Lower lobe of right lung (tissue), 2 donors: ENCODE measurements around the gene VPS41. TPM values are rescaled to one million over a fixed set of nuclear protein-coding genes. Genes with fewer than 3 reads are reported as not detected.

Experiments
- ATAC-seq, 2 donors: fragments of 200-7000 bp; cut with Tn5 transposase; one replicate each; pipeline ENCODE4 v1.9.1; 2020 to 2022; ENCODE audit warnings: mild to moderate bottlenecking in 2 of 2, moderate library complexity in 2 of 2
- DNase-seq: peaks from one replicate; pipeline ENCODE4 v3.0.0-alpha.2; 2020
- H3K27ac ChIP-seq: fragments of 200-600 bp; one replicate; pipeline ENCODE4 v1.8.0; 2022
- H3K27me3 ChIP-seq: fragments of 200-600 bp; one replicate; pipeline ENCODE4 v1.8.0; 2022; ENCODE audit warnings: low read depth
- H3K36me3 ChIP-seq: fragments of 200-600 bp; one replicate; pipeline ENCODE4 v1.8.0; 2022; ENCODE audit warnings: mild to moderate bottlenecking
- H3K4me1 ChIP-seq: fragments of 200-600 bp; one replicate; pipeline ENCODE4 v1.8.0; 2022
- H3K4me3 ChIP-seq: fragments of 200-600 bp; one replicate; pipeline ENCODE4 v1.8.0; 2022; ENCODE audit warnings: mild to moderate bottlenecking
- H3K9me3 ChIP-seq: fragments of 200-600 bp; one replicate; pipeline ENCODE4 v1.8.0; 2022
- CTCF ChIP-seq: fragments of 200-600 bp; IDR thresholded peaks from one replicate; pipeline ENCODE4 v1.8.0; 2022; ENCODE audit warnings: antibody characterized with exemption, mild to moderate bottlenecking
- intact Hi-C: fragments of 100-400 bp; cut with DNase I; formaldehyde crosslinking; loops from one replicate; pipeline ENCODE4 v1.11.0; 2022
- total RNA-seq: library from RNA; stranded (reverse); fragmentation: NEBNext Ultra II Directional; extraction: Animal tissue kit (Norgen Biotek cat#: 25700); gene quantifications from one replicate; pipeline ENCODE4 v1.2.1, GENCODE V29; 2021
- donor health status: DM: no; HTN: yes; CAD: no; lungs with severe emphysema.

VPS41 gene
- total RNA-seq, 1 donor from 2014 or later, result 103 TPM

DNA sequence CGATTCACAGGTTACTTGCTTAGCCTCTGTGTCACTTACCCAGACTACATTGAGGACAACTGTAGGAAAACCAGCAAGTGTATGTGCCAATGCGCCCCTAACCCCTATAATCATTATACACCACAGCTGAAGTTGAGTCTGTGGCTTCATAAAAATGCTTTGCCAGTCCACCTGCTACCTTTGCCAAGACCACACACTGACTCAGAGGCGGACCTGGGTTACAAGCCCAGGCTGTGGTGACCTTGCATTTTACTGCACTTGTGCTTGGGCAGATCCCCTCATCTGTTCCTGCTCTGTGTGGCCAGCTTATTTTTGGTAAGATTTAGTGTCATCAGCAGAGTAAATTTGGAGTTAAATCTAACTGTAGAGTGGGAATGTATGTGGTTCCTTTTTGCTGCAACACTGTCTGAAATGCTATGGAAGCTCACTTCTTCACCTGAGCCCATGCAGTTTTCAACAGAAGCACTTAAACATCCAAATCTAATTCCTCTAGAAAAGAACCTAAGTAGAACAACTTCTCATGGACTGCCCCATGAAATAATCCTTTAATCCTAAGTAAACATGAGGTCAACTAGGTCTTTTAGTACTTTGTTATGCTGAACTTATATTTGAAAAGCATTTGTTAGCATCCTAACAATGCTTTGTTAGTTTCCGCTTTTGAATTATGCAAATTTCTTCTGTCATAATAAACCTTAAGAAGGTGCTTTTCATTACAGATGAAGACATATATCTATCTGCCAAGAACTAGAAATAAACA is 181.6 kb downstream of the VPS41 start:
- DNase-seq (no peak), ATAC-seq (no peak)
- Histone ChIP-seq H3K4me1 (no peaks in the 10 kb centered on the region), H3K27me3 (no peaks in the 10 kb centered on the region), H3K9me3 (no peaks in the 10 kb centered on the region), H3K27ac (no peak overlapping the region), H3K36me3 (peaks cover 69% of the 10 kb centered on the region), H3K4me3 (no peak overlapping the region)
- intact Hi-C loops, result no loop called here
- no peak for TF ChIP-seq CTCF

GRCh38 chr7:38723327-38723726 is 185.7 kb downstream of the VPS41 start:
- peaks cover 63% of the 10 kb centered on the region for H3K36me3 ChIP-seq

DNA sequence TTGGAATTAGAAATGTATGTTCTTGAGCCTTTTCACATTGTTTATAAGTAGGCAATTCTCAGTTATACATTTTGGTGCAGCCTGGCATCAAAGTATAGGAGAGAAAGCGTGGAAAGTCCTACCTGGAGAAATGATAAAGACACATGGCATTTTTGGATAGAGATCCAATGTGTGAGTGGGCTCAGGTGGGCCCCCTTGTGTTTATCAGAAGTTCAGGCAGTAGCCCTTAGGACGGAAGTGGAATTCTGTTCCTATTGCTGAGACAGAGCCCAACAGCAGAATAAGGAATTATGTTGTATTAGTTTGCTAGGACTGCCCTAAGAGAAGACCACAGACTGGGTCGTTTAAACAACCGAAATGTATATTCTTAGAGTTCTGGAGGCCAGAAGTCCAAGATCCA is 192.6 kb downstream of the VPS41 start:
- Histone ChIP-seq H3K27ac (no peak overlapping the region), H3K36me3 (peaks cover 6% of the 10 kb centered on the region), H3K4me1 (no peaks in the 10 kb centered on the region), H3K27me3 (no peaks in the 10 kb centered on the region), H3K4me3 (no peak overlapping the region), H3K9me3 (peaks cover 9% of the 10 kb centered on the region)
- intact Hi-C loops, result no loop called here
- no peak for TF ChIP-seq CTCF
- ATAC-seq, result no peak
- DNase-seq, result no peak

More at GRCh38 chr7:38723327-38723726, 185.7 kb downstream of the VPS41 start:
- DNase-seq (no peak), ATAC-seq (no peak)
- TF ChIP-seq CTCF, result no peak
- intact Hi-C loops, result no loop called here
- no peaks in the 10 kb centered on the region for H3K4me1 ChIP-seq
- H3K27me3 ChIP-seq, result no peaks in the 10 kb centered on the region
- no peaks in the 10 kb centered on the region for H3K9me3 ChIP-seq
- no peak overlapping the region for H3K27ac ChIP-seq
- H3K4me3 ChIP-seq, result no peak overlapping the region

- no peak overlapping the region for H3K4me3 ChIP-seq
- H3K36me3 ChIP-seq, result no peaks in the 10 kb centered on the region
- no peak for TF ChIP-seq CTCF
- no peak overlapping the region for H3K27ac ChIP-seq
- ATAC-seq (no peak), DNase-seq (no peak)
- H3K27me3 ChIP-seq, result no peaks in the 10 kb centered on the region
- no peaks in the 10 kb centered on the region for H3K4me1 ChIP-seq
- peaks cover 5% of the 10 kb centered on the region for H3K9me3 ChIP-seq
- intact Hi-C loops, result no loop called here
Observed at GRCh38 chr7:38709123-38709522, 199.9 kb downstream of the VPS41 start.

- no peak overlapping the region for H3K4me3 ChIP-seq
- H3K27me3 ChIP-seq, result no peaks in the 10 kb centered on the region
- no peak for TF ChIP-seq CTCF
- no peaks in the 10 kb centered on the region for H3K36me3 ChIP-seq
- intact Hi-C loops, result no loop called here
- no peak for DNase-seq
- no peak for ATAC-seq
- peaks cover 5% of the 10 kb centered on the region for H3K9me3 ChIP-seq
- H3K4me1 ChIP-seq, result no peaks in the 10 kb centered on the region
- no peak overlapping the region for H3K27ac ChIP-seq
Observed at GRCh38 chr7:38704751-38705150, 204.2 kb downstream of the VPS41 start.
